Stimulated activated CD4-positive, alpha-beta T cell treated with anti-CD3 and anti-CD28 coated beads, Interleukin-15, amount 100 ng/mL, for 1 hour (primary cell): ENCODE data around the gene PLCB1.
"Not testable (repeated sequence)": the region's sequence is repeated elsewhere in the genome, so short reads cannot be mapped to it uniquely, and the experiment has no call there.

ENCODE experiments used
- DNase-seq, 2 donors: peaks; one replicate each; pipeline ENCODE4 v3.0.0-alpha.2; 2020; ENCODE audit warnings: low read depth in 1 of 2, low spot score in 1 of 2

Gene PLCB1

GRCh38 chr20:8363970-8364733 is 232.1 kb downstream of the PLCB1 start:
- no peak for DNase-seq

- DNase-seq = no peak
Observed at GRCh38 chr20:8364734-8365078, 232.6 kb downstream of the PLCB1 start.

- no peak for DNase-seq
Observed at GRCh38 chr20:8365634-8366033, 233.6 kb downstream of the PLCB1 start.

DNA sequence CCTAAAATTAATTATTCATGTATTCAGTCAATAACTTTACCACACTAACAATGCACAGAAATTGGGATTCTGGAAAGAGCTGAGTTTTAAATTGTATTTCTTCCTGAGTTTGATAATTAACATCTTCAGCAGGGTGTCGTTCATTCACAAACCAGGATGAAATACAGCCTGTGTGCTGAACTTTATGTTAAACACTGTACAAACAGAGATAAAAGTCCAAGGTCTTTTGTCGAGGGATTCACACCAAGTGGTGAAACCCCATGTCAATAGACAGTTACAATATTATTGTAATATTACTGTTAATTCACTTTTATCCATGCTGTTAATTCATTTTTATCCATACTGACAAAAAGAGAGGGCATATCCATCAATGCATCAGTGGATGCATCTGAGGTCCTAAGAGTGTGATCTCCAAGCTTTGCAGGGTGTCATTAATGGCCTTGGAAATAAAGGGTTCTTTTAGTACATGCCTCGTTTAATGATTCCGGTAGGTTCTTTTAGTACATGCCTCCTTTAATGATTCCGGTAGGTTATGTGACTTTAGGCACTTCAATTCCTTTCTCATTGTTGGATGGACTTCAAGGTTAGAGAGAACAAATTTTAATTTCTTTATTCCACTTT is 234.3 kb downstream of the PLCB1 start:
- no peak for DNase-seq

DNA sequence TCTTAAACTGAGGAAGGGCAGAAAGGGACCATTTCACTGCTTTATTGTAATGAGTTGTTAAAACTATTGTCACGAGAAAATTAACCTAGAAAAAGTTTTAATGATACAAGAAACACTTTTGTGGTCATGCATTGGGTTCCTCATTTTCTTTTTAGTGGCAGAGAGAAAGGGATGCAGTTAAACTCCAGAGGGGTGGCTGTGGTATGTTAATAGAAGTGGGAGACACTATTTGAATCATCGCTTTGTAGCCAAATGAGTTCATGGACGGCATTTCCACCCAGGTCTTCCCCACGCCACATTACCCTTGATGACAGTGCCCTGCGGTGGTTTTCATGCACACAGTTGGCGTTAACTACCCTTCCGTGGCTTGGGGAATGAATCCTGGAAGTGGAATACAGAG is 235.6 kb downstream of the PLCB1 start:
- no peak for DNase-seq

DNA sequence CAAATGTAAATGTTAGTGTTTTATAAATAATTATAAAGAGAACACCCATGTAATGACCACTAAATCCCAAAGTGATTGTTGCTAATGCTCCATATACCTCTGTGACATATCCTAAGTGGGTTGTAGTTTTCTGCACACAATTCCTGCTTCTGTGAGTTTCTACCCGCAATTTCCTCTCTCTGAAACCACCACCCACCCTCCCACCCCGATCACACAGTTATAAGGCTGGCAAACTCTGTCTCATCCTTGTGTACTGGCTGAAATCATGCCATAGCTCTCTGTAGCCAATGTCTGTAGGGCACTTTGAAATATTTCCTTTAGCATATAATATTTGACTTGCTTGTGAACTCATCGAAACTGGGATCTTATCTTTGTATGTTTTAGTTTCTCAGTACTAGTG is 236.6 kb downstream of the PLCB1 start:
- no peak for DNase-seq

DNA sequence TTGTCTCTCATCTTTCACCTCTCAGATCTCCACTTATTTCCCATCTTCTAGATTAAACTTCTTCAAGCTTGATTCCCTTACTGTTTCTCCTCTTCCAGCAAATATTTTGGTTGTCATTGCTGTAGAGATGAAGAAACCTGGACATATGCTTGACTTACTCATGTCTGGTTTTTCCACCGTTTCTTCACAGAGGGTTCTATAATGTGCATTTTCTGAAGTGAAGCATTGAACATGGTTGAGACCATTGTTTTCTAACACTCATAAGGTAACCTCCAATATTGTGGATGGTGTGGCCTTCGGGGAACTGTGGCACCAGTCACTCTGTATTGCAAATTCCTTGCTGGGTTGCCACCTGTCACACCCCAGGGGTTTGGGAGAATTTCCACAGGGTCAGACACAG is 237.2 kb downstream of the PLCB1 start:
- DNase-seq = no peak

DNA sequence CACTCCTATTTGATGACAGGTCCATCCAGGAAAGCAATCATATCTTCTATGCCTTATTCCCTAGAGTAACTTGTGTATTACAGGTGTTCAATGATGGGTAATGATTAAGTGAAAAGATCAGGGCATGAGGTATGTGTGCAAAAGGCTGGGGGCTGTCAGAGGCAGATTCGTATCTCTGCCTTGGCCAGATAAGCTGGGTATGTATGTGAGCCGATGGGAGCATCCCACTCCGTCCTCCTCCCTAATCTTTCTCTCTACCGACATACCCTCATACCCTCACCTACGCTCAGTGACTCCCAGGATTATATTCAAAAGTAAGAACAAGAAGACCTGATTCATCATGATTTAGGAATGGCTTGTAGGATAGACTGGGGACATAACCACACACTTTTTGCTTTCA is 238.7 kb downstream of the PLCB1 start:
- no peak for DNase-seq

DNA sequence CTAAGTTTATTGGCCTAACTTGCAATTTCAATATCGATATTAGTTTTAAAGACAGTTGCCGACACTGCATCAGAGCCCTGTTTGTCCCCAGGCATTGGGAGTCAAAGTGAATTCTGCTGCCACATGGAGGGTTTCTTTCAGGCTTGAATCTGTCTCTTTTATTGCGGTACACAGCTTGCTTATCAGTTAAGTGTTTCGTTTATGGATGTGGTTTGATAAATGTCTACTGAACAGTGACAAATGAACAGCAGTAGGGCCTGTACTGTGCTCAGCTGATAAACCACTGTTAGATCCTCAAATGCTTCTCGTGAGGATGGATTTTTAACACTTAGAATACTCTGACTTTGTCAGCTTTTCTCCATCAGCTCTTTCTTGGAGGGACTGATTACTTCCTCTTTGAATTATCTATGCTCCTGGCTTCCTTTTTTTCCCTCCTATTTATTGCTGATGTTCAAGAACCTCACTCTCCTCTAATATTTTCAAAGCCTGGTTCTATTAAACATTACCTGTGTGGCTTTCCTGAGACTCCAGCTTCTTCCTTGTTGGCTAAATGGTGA is 240.8 kb downstream of the PLCB1 start:
- DNase-seq = no peak

DNA sequence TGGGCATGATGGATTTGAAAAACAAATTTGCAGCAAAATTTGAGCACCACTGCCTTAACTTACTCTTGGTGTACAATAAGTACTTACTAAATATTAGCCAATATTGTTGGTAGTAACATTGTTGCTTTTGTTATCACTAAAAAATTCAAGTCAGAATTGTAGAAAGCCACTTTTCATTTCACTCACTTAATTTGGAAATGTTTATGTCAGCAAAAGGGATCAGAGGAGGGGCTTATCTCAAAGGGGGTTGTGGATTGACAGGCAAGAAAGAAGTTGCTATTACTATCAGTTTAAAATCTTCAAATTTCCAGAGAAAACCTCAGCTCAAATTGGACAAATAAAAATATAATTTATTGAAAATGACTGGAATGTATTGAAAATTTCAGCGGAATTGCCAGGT is 241.5 kb downstream of the PLCB1 start:
- DNase-seq = no peak

DNA sequence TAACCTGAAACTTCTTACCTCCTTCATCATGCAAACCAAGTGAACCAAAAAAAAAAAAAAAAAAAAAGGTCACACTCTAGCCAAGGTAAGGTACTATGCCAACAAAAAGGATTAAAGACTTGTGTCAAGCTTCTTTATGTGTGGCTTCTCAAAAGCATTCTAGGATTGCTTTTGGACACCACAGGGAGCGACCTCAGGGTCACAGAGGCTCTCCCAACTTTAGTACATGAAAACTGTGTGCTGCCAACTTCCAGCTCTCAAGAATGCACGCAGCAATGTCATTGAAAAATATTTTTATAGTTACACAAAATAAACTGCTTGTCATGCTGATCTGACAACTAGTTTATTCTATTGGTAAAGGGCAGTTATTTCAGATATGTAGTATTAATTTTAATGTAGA is 243.8 kb downstream of the PLCB1 start:
- no peak for DNase-seq

DNA sequence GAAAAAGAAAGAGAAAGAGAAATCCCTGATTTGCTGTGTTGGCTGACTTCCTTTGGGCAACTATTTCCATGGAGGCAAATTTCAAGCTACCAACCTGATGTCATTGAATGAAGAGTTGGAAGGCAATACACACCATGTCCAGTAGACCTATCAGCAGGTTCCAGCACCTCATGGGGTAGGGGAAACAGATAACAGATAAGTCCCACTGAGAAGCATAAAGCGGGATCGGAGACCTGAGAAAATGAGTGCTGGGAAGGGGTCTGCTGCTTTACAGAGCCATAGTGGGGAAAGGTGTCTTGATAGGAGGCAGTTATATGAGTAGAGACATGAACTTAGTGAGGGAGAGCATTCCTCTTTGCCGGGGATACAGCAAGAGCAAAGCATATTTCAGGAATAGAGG is 244.9 kb downstream of the PLCB1 start:
- no peak for DNase-seq

- not testable (repeated sequence) for DNase-seq
Observed at GRCh38 chr20:8379125-8379524, 247.1 kb downstream of the PLCB1 start.

- no peak for DNase-seq
Observed at GRCh38 chr20:8385247-8385646, 253.2 kb downstream of the PLCB1 start.

GRCh38 chr20:8386991-8387390 is 254.9 kb downstream of the PLCB1 start:
- DNase-seq = no peak

DNA sequence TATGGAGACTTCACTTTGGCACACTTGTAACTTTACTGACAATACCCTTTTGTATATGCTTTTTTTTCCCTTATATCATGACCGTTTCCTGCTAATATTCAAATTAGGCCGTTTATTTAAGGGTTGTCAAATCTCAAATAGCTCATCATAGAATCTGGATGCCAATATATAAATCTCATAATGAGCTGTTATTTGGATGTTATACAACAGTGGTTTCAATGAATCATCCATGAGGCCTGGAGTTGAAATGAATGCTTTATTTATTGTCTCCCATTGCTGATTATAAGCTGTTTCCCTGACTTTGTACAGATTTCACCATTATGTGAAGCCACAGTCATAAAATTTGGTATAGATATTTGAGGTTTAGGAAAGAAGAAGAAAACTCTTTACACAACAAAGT is 256.1 kb downstream of the PLCB1 start:
- no peak for DNase-seq

- DNase-seq = no peak
Observed at GRCh38 chr20:8388707-8389106, 256.6 kb downstream of the PLCB1 start.

DNA sequence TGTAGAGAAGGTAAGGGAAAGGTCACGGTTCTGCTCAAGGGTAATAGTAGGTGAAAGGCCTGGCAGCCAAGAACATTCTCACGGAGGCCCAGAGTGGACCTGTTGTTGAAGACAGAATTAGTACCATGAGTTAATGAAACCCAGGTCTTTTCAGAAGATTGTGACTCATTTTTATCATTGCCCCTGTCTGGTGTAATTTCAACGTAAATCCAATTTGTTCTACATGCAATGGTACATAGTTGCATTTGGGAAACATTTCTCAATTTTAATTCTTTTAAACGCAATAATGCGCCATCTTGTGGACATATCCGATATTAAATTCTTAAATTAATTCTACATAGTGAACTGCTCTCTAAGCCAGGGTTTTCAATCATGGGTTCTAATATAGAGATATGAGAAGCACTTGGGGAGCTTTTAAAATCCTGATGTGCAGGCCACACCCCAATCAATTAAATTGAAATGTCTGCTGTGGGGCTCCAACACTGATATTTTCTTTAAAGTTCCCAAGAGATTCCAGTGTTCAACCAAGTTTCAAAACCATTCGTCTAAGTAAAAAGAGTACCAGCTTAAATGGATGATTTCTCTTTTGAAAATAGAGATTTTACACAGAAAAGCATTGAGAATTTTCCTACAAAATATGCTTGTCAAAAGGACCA is 257.4 kb downstream of the PLCB1 start:
- DNase-seq = no peak

DNA sequence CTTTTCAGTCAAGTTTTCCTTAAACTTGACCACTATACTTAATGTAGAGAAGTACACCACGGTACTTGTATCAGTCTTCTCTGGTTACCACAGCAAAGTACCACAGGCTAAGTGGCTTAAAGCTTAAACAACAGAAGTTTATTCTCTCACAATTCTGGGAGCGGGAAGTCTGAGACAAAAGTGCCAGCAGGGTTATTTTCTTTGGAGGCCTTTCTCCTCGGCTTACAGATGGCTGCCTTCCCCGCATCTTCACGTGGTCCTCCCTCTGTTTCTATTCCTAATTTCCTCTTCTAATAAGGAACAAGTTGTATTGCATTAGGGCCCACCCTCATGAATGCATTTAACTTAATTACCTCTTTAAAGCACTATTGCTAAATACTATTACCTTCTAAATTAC is 258.0 kb downstream of the PLCB1 start:
- DNase-seq = no peak

GRCh38 chr20:8390500-8390899 is 258.4 kb downstream of the PLCB1 start:
- no peak for DNase-seq

DNA sequence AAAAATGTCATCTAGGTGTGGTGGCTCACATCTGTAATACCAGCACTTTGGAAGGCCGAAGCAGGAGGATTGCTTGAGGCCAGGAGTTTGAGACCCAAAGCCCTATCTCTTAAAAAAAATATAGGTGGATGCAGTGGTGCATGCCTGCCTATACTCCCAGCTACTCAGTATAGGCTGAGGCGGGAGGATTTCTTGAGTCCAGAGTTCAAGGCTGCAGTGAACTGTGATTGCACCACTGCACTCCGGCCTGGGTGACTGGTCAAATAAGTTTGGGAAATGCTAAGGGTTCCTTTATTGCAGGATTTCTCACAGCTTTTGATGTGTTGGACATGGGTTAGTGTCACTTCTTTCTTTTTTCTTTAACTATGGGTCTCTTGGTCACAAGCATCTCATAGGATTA is 261.3 kb downstream of the PLCB1 start:
- DNase-seq = no peak

DNA sequence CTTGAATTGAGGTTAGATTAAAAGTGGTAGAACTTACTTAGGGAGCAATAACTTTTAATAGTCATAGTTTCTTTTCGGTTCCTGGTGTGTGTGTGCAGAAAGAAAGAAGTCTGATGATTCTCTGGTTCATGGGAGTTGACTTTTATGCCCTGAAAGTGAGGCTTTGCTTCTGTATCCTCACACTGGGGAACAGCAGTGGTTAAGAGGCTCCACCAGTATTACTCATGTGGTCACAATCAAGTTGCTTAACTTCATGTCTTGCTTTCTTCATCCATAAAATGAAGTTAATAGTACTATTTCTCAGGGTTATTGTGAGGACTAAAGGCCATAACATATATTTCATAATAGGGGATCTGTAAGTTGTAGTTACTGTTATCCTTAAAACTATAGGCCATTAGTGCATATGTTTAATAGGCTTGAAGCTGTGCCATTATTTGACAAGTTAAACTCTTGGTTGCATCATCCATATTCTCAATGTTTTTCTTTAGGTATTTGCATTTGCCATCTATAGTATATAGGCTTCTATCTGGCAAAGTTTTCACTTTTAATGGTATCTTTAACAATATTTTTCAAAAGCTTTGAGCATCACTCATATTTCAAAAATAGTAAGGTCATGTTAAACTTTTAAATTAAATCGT is 262.4 kb downstream of the PLCB1 start:
- no peak for DNase-seq
